ENCODE data around the gene MYO18A. TPM values are rescaled to one million over a fixed set of nuclear protein-coding genes. Genes with fewer than 3 reads are reported as not detected.

The MYO18A gene
- total RNA-seq, 2 donors from 2014 or later = 45.4 to 73.2 TPM

DNA sequence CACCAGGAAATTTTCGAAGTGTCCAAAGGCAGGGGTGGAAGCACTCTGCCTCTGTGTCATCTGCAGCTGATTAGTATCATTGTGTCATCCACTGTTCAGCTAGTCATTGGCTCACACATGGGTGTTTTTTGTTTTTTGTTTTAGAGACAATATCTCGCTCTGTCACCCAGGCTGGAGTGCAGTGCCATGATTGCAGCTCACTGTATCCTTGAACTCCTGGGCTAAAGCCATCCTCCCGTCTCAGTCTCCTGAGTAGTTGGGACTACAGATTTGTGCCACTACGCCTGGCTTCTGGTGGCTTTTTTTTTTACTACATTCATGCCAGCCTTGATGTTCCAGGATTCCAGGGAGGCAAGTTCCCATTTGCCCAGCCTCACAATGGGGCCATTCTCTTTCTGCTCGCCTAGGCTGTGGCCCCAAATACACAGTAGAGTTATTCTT lies 32.5 kb upstream of the MYO18A start:
- Histone ChIP-seq H3K4me1 (no peaks in the 10 kb centered on the region), H3K27ac (no peak overlapping the region), H3K9me3 (no peaks in the 10 kb centered on the region), H3K36me3 (replicated peaks in 1 of 2; ENCODE audit: insufficient read depth in 1 of 2, low read depth in 2 of 2) (no peaks in the 10 kb centered on the region), H3K4me3 (no peak overlapping the region), H3K27me3 (no peaks in the 10 kb centered on the region)
- TF ChIP-seq, protein P1, sequence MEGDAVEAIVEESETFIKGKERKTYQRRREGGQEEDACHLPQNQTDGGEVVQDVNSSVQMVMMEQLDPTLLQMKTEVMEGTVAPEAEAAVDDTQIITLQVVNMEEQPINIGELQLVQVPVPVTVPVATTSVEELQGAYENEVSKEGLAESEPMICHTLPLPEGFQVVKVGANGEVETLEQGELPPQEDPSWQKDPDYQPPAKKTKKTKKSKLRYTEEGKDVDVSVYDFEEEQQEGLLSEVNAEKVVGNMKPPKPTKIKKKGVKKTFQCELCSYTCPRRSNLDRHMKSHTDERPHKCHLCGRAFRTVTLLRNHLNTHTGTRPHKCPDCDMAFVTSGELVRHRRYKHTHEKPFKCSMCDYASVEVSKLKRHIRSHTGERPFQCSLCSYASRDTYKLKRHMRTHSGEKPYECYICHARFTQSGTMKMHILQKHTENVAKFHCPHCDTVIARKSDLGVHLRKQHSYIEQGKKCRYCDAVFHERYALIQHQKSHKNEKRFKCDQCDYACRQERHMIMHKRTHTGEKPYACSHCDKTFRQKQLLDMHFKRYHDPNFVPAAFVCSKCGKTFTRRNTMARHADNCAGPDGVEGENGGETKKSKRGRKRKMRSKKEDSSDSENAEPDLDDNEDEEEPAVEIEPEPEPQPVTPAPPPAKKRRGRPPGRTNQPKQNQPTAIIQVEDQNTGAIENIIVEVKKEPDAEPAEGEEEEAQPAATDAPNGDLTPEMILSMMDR (IDR thresholded peaks at IDR 0.05) = no peak
- no peak for TF ChIP-seq POLR2A (IDR thresholded peaks at IDR 0.05)
- no peak for DNase-seq
- 68 to 70% methylated on average over 5 of the region's 5 CpGs for WGBS, 2 donors
- no peak for ATAC-seq
- intact Hi-C loops (cut with DNase I) = no loop called here

- H3K4me1 ChIP-seq = no peaks in the 10 kb centered on the region
- DNase-seq = no peak
- intact Hi-C loops (cut with DNase I) = no loop called here
- no peaks in the 10 kb centered on the region for H3K9me3 ChIP-seq
- 100% methylated on average over 1 of the region's 1 CpG for WGBS, 2 donors
- H3K27me3 ChIP-seq = no peaks in the 10 kb centered on the region
- no peak for ATAC-seq
- no peak overlapping the region for H3K27ac ChIP-seq
- TF ChIP-seq, protein P1 (IDR thresholded peaks at IDR 0.05) = no peak
- no peak for TF ChIP-seq POLR2A (IDR thresholded peaks at IDR 0.05)
- no peak overlapping the region for H3K4me3 ChIP-seq
- no peaks in the 10 kb centered on the region for H3K36me3 ChIP-seq (replicated peaks in 1 of 2; ENCODE audit: insufficient read depth in 1 of 2, low read depth in 2 of 2)
These were observed 32.0 kb upstream of the MYO18A start for GRCh38 chr17:29212094-29212631.

- no peaks in the 10 kb centered on the region for H3K9me3 ChIP-seq
- DNase-seq (no peak), ATAC-seq (no peak)
- 85 to 88% methylated on average over 2 of the region's 2 CpGs for WGBS, 2 donors
- no peaks in the 10 kb centered on the region for H3K4me1 ChIP-seq
- intact Hi-C loops (cut with DNase I) = no loop called here
- H3K36me3 ChIP-seq (replicated peaks in 1 of 2; ENCODE audit: insufficient read depth in 1 of 2, low read depth in 2 of 2) = no peaks in the 10 kb centered on the region
- no peaks in the 10 kb centered on the region for H3K27me3 ChIP-seq
- no peak overlapping the region for H3K27ac ChIP-seq
- TF ChIP-seq, protein P1 (IDR thresholded peaks at IDR 0.05) = no peak
- no peak for TF ChIP-seq POLR2A (IDR thresholded peaks at IDR 0.05)
- H3K4me3 ChIP-seq = no peak overlapping the region
These were observed 30.7 kb upstream of the MYO18A start for GRCh38 chr17:29210879-29211278.

DNA sequence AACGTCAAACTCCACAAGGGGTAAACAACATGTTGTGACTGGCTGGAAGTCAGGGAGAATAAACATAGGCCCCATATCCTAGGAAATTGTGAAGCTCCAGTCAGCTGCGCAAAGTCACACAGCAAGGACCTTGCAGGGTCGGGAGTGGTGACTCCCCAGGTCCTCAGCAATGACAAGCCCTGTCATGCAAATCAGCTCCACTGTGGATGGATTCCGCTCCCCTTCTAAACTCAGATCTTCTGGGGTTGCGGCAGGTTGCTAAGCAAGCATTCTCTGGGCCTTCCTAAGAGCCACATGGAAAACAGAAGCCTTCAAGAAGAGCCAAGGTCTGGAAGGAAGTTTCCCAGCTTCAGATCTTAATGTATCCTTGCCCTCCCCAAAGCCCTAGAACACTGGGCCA lies 28.9 kb upstream of the MYO18A start:
- WGBS, 2 donors = 69 to 84% methylated on average over 4 to 5 of the region's 5 CpGs
- intact Hi-C loops (cut with DNase I) = no loop called here

More for the DNA sequence above, 28.9 kb upstream of the MYO18A start:
- DNase-seq (no peak), ATAC-seq (no peak)
- Histone ChIP-seq H3K4me3 (no peak overlapping the region), H3K4me1 (peaks cover 4% of the 10 kb centered on the region), H3K9me3 (no peaks in the 10 kb centered on the region), H3K27ac (no peak overlapping the region), H3K36me3 (replicated peaks in 1 of 2; ENCODE audit: insufficient read depth in 1 of 2, low read depth in 2 of 2) (no peaks in the 10 kb centered on the region), H3K27me3 (no peaks in the 10 kb centered on the region)
- TF ChIP-seq POLR2A (IDR thresholded peaks at IDR 0.05) = no peak
- TF ChIP-seq, protein P1 (IDR thresholded peaks at IDR 0.05) = no peak
